VCaP (cell line): Measurements from ENCODE around the gene DTX4.

ENCODE experiments used
- H3K27ac ChIP-seq: fragments of 450-650 bp; 2 replicates; pipeline ENCODE4 v1.5.1; 2017
- CTCF ChIP-seq: fragments of 450-650 bp; conservative IDR thresholded peaks from 2 replicates; pipeline ENCODE4 v1.5.1; 2017; ENCODE audit warnings: mild to moderate bottlenecking, moderate library complexity

Gene DTX4

GRCh38 chr11:59222464-59223060, 50.6 kb downstream of the DTX4 start:
- no peak for TF ChIP-seq CTCF
- no peak overlapping the region for H3K27ac ChIP-seq

GRCh38 chr11:59223177-59223576, 51.2 kb downstream of the DTX4 start:
- H3K27ac ChIP-seq: no peak overlapping the region
- no peak for TF ChIP-seq CTCF

- no peak for TF ChIP-seq CTCF
- H3K27ac ChIP-seq: no peak overlapping the region
Observed at GRCh38 chr11:59223611-59224010, 51.7 kb downstream of the DTX4 start.

- no peak overlapping the region for H3K27ac ChIP-seq
- TF ChIP-seq CTCF: no peak
Observed at GRCh38 chr11:59224351-59224928, 52.5 kb downstream of the DTX4 start.

GRCh38 chr11:59225017-59225416, 53.1 kb downstream of the DTX4 start:
- TF ChIP-seq CTCF: no peak
- no peak overlapping the region for H3K27ac ChIP-seq

GRCh38 chr11:59226396-59226795, 54.5 kb downstream of the DTX4 start:
- no peak for TF ChIP-seq CTCF

GRCh38 chr11:59240322-59240721, 68.4 kb downstream of the DTX4 start:
- H3K27ac ChIP-seq: no peak overlapping the region
- no peak for TF ChIP-seq CTCF

More at GRCh38 chr11:59226396-59226795, 54.5 kb downstream of the DTX4 start:
- no peak overlapping the region for H3K27ac ChIP-seq
